HEK293T (cell line): ENCODE data around the gene GZMM.

Experiments
- BHLHE40 ChIP-seq: fragments of 450-650 bp; IDR thresholded peaks from 2 replicates; pipeline ENCODE4 v1.6.1; 2016; ENCODE audit warnings: mild to moderate bottlenecking, moderate library complexity, borderline replicate concordance
- CTBP1 ChIP-seq: fragments of 450-650 bp; IDR thresholded peaks from 2 replicates; pipeline ENCODE4 v1.6.1; 2016; ENCODE audit warnings: borderline replicate concordance
- FOXA1 ChIP-seq: fragments of 450-650 bp; IDR thresholded peaks from 2 replicates; pipeline ENCODE4 v1.6.1; 2016; ENCODE audit warnings: mild to moderate bottlenecking
- FOXM1 ChIP-seq: fragments of 450-650 bp; IDR thresholded peaks from 2 replicates; pipeline ENCODE4 v1.6.1; 2017; ENCODE audit warnings: mild to moderate bottlenecking, borderline replicate concordance
- HDGF ChIP-seq: fragments of 450-650 bp; IDR thresholded peaks from 2 replicates; pipeline ENCODE4 v1.6.1; 2017; ENCODE audit warnings: antibody characterized with exemption, borderline replicate concordance
- LEF1 ChIP-seq: fragments of 450-650 bp; IDR thresholded peaks from 2 replicates; pipeline ENCODE4 v1.6.1; 2017; ENCODE audit warnings: mild to moderate bottlenecking, borderline replicate concordance
- SP1 ChIP-seq: fragments of 450-650 bp; IDR thresholded peaks from 2 replicates; pipeline ENCODE4 v1.6.1; 2017
- SUZ12 ChIP-seq: fragments of 450-650 bp; IDR thresholded peaks from 2 replicates; pipeline ENCODE4 v1.6.1; 2016; ENCODE audit warnings: mild to moderate bottlenecking

- TF ChIP-seq FOXM1 (no peak), SP1 (no peak), CTBP1 (no peak), SUZ12 (no peak), LEF1 (no peak), BHLHE40 (no peak), HDGF (0 out of 2 replicates have a peak, but pooled peaks have one; percentile 43), FOXA1 (no peak)
Observed at GRCh38 chr19:570937-571565, 27.2 kb downstream of the GZMM start.
